HG03103 (cell line): ENCODE data around the gene VAV2.

Experiments
- ATAC-seq: cut with Tn5 transposase; IDR thresholded peaks from one replicate; pipeline ENCODE4 v1.9.1; 2021; ENCODE audit warnings: low read depth; ENCODE audit not compliant: unreplicated experiment

VAV2 gene

GRCh38 chr9:133981958-133982681 lies 10.0 kb downstream of the VAV2 start:
- no peak for ATAC-seq

GRCh38 chr9:133981589-133981957 lies 10.6 kb downstream of the VAV2 start:
- no peak for ATAC-seq

- ATAC-seq: no peak
Observed at GRCh38 chr9:133980864-133981588, 11.1 kb downstream of the VAV2 start.

GRCh38 chr9:133979921-133980863 lies 11.9 kb downstream of the VAV2 start:
- ATAC-seq: peak; percentile 16

GRCh38 chr9:133979273-133979920 lies 12.7 kb downstream of the VAV2 start:
- ATAC-seq: peak; percentile 52

- no peak for ATAC-seq
Observed at GRCh38 chr9:133978899-133979272, 13.2 kb downstream of the VAV2 start.

- no peak for ATAC-seq
Observed at GRCh38 chr9:133978226-133978898, 13.8 kb downstream of the VAV2 start.

- ATAC-seq: no peak
Observed at GRCh38 chr9:133977421-133978201, 14.5 kb downstream of the VAV2 start.

- no peak for ATAC-seq
Observed at GRCh38 chr9:133976887-133977286, 15.2 kb downstream of the VAV2 start.

- no peak for ATAC-seq
Observed at GRCh38 chr9:133976191-133976861, 15.8 kb downstream of the VAV2 start.

- no peak for ATAC-seq
Observed at GRCh38 chr9:133975511-133975910, 16.6 kb downstream of the VAV2 start.

- no peak for ATAC-seq
Observed at GRCh38 chr9:133974631-133975341, 17.3 kb downstream of the VAV2 start.

GRCh38 chr9:133973791-133974630 lies 18.1 kb downstream of the VAV2 start:
- ATAC-seq: no peak

- ATAC-seq: no peak
Observed at GRCh38 chr9:133973111-133973790, 18.9 kb downstream of the VAV2 start.

GRCh38 chr9:133971981-133972941 lies 19.9 kb downstream of the VAV2 start:
- ATAC-seq: no peak
